ENCODE results near the gene PRUNE2. TPM values are rescaled to one million over a fixed set of nuclear protein-coding genes. Genes with fewer than 3 reads are reported as not detected.

Gene PRUNE2
- total RNA-seq, 2 experiments from 2014 or later = 0.38 to 0.72 TPM

GRCh38 chr9:76921165-76921564 is 15.3 kb upstream of the PRUNE2 start:
- POLR2A ChIA-PET = no interaction called here
- H3K4me3 Mint-ChIP-seq = no peak overlapping the region
- no peaks in the 10 kb centered on the region for H3K9me3 Mint-ChIP-seq
- TF ChIP-seq CTCF (IDR thresholded peaks at IDR 0.05) = no peak
- H3K4me1 Mint-ChIP-seq (ENCODE audit: low read depth) = no peaks in the 10 kb centered on the region
- intact Hi-C loops (cut with micrococcal nuclease) = no loop called here
- H3K27ac Mint-ChIP-seq = no peak overlapping the region
- no peaks in the 10 kb centered on the region for H3K36me3 Mint-ChIP-seq (ENCODE audit: low read depth)
- CTCF ChIA-PET = no interaction called here
- H3K27me3 Mint-ChIP-seq = peaks cover 5% of the 10 kb centered on the region
- ATAC-seq (no peak), DNase-seq (no peak)

GRCh38 chr9:76917299-76917698 is 11.4 kb upstream of the PRUNE2 start:
- no peak for DNase-seq
- intact Hi-C loops (cut with micrococcal nuclease) = no loop called here
- Mint-ChIP-seq H3K9me3 (no peaks in the 10 kb centered on the region), H3K4me3 (no peak overlapping the region), H3K36me3 (ENCODE audit: low read depth) (no peaks in the 10 kb centered on the region), H3K27ac (no peak overlapping the region), H3K27me3 (peaks cover 9% of the 10 kb centered on the region), H3K4me1 (ENCODE audit: low read depth) (peaks cover 5% of the 10 kb centered on the region)
- ChIA-PET POLR2A (no interaction called here), CTCF (no interaction called here)
- no peak for ATAC-seq
- TF ChIP-seq CTCF (IDR thresholded peaks at IDR 0.05) = no peak

- H3K27ac Mint-ChIP-seq = no peak overlapping the region
- no peaks in the 10 kb centered on the region for H3K9me3 Mint-ChIP-seq
- intact Hi-C loops (cut with micrococcal nuclease) = no loop called here
- H3K4me3 Mint-ChIP-seq = no peak overlapping the region
- DNase-seq (no peak), ATAC-seq (no peak)
- TF ChIP-seq CTCF (IDR thresholded peaks at IDR 0.05) = no peak
- H3K4me1 Mint-ChIP-seq (ENCODE audit: low read depth) = peaks cover 5% of the 10 kb centered on the region
- H3K36me3 Mint-ChIP-seq (ENCODE audit: low read depth) = no peaks in the 10 kb centered on the region
- peaks cover 9% of the 10 kb centered on the region for H3K27me3 Mint-ChIP-seq
- CTCF ChIA-PET = no interaction called here
- POLR2A ChIA-PET = no interaction called here
These were observed 10.3 kb upstream of the PRUNE2 start for GRCh38 chr9:76916231-76916630.

GRCh38 chr9:76913467-76913866 is 7.6 kb upstream of the PRUNE2 start:
- ChIA-PET POLR2A (no interaction called here), CTCF (no interaction called here)
- ATAC-seq (no peak), DNase-seq (no peak)
- no peak for TF ChIP-seq CTCF (IDR thresholded peaks at IDR 0.05)
- intact Hi-C loops (cut with micrococcal nuclease) = no loop called here
- H3K27me3 Mint-ChIP-seq = peaks cover 18% of the 10 kb centered on the region
- H3K36me3 Mint-ChIP-seq (ENCODE audit: low read depth) = no peaks in the 10 kb centered on the region
- H3K4me1 Mint-ChIP-seq (ENCODE audit: low read depth) = peaks cover 5% of the 10 kb centered on the region
- no peak overlapping the region for H3K27ac Mint-ChIP-seq
- H3K4me3 Mint-ChIP-seq = no peak overlapping the region
- no peaks in the 10 kb centered on the region for H3K9me3 Mint-ChIP-seq

GRCh38 chr9:76912636-76913275 is 6.8 kb upstream of the PRUNE2 start:
- no peaks in the 10 kb centered on the region for H3K9me3 Mint-ChIP-seq

More at GRCh38 chr9:76912636-76913275, 6.8 kb upstream of the PRUNE2 start:
- H3K36me3 Mint-ChIP-seq (ENCODE audit: low read depth) = no peaks in the 10 kb centered on the region
- ChIA-PET POLR2A (no interaction called here), CTCF (interaction anchor here (0.6 to 1.2 kb wide), 2 partner anchors 81 to 238 kb away, joined by 3 to 4 read pairs; no protein-coding TSS in a partner anchor)
- TF ChIP-seq CTCF (IDR thresholded peaks at IDR 0.05) = no peak
- peak; percentile 18 for DNase-seq
- peaks cover 17% of the 10 kb centered on the region for H3K27me3 Mint-ChIP-seq
- no peak overlapping the region for H3K4me3 Mint-ChIP-seq
- ATAC-seq = peak; percentile 86
- intact Hi-C loops (cut with micrococcal nuclease) = no loop called here
- peaks cover 5% of the 10 kb centered on the region for H3K4me1 Mint-ChIP-seq (ENCODE audit: low read depth)
- no peak overlapping the region for H3K27ac Mint-ChIP-seq

Data from activated CD8-positive, alpha-beta T cell treated with anti-CD3 and anti-CD28 coated beads for 36 hours (primary cell).